SK-N-SH treated with all-trans-retinoic acid at 6 μM for 48 hours (cell line): ENCODE results near the gene RNF168.
"Not testable (repeated sequence)": the region's sequence is repeated elsewhere in the genome, so short reads cannot be mapped to it uniquely, and the experiment has no call there.

ENCODE experiments used
- ATAC-seq: fragments of 200-7000 bp; cut with Tn5 transposase; 3 replicates; pipeline ENCODE4 v1.9.1; 2020; ENCODE audit warnings: mild to moderate bottlenecking, moderate library complexity
- ARNTL ChIP-seq: fragments of 450-650 bp; formaldehyde crosslinking; IDR thresholded peaks from 2 replicates; pipeline ENCODE4 v1.5.0; 2020; ENCODE audit warnings: low read depth, mild to moderate bottlenecking, moderate library complexity, borderline replicate concordance
- BACH2 ChIP-seq: fragments of 250-450 bp; sonication (Bioruptor Pico); IDR thresholded peaks from 2 replicates; pipeline ENCODE4 v1.9.0; 2021; ENCODE audit warnings: mild to moderate bottlenecking, borderline replicate concordance
- CSDC2 ChIP-seq: fragments of 250-450 bp; sonication (Bioruptor Pico); IDR thresholded peaks from 2 replicates; pipeline ENCODE4 v1.5.0; 2020; ENCODE audit warnings: mild to moderate bottlenecking, moderate library complexity
- ESRRG ChIP-seq: fragments of 250-450 bp; sonication (Bioruptor Pico); IDR thresholded peaks from 2 replicates; pipeline ENCODE4 v1.6.1; 2021; ENCODE audit warnings: mild to moderate bottlenecking
- GLIS3 ChIP-seq: fragments of 250-450 bp; sonication (Bioruptor Pico); IDR thresholded peaks from 2 replicates; pipeline ENCODE4 v1.5.0; 2020; ENCODE audit warnings: mild to moderate bottlenecking, moderate library complexity
- ISL1 ChIP-seq: fragments of 250-450 bp; sonication (Bioruptor Pico); IDR thresholded peaks from 2 replicates; pipeline ENCODE4 v2.1.2; 2022; ENCODE audit warnings: mild to moderate bottlenecking, moderate library complexity
- RARB ChIP-seq: fragments of 250-450 bp; sonication (Bioruptor Pico); IDR thresholded peaks from 2 replicates; pipeline ENCODE4 v1.8.0; 2021; ENCODE audit warnings: mild to moderate bottlenecking, moderate library complexity
- TCF4 ChIP-seq: fragments of 250-450 bp; sonication (Bioruptor Pico); IDR thresholded peaks from 2 replicates; pipeline ENCODE4 v1.8.0; 2021; ENCODE audit warnings: mild to moderate bottlenecking, moderate library complexity, borderline replicate concordance
- TOX ChIP-seq: fragments of 250-450 bp; sonication (Bioruptor Pico); IDR thresholded peaks from 2 replicates; pipeline ENCODE4 v1.8.0; 2021; ENCODE audit warnings: mild to moderate bottlenecking, moderate library complexity, borderline replicate concordance
- ZC3H10 ChIP-seq: fragments of 250-450 bp; sonication (Bioruptor Pico); IDR thresholded peaks from 2 replicates; pipeline ENCODE4 v1.5.1; 2021; ENCODE audit warnings: mild to moderate bottlenecking, moderate library complexity
- ZFP3 ChIP-seq: fragments of 250-450 bp; sonication (Bioruptor Pico); IDR thresholded peaks from 2 replicates; pipeline ENCODE4 v1.5.0; 2020; ENCODE audit warnings: mild to moderate bottlenecking, moderate library complexity
- ZFP30 ChIP-seq: fragments of 450-650 bp; formaldehyde crosslinking; IDR thresholded peaks from 2 replicates; pipeline ENCODE4 v1.5.0; 2022; ENCODE audit warnings: mild to moderate bottlenecking, moderate library complexity
- ZNF565 ChIP-seq: fragments of 450-650 bp; formaldehyde crosslinking; conservative IDR thresholded peaks from 2 replicates; pipeline ENCODE4 v1.5.0; 2020; ENCODE audit warnings: low read depth, mild to moderate bottlenecking, moderate library complexity
- ZNF70 ChIP-seq: fragments of 450-650 bp; formaldehyde crosslinking; IDR thresholded peaks from 2 replicates; pipeline ENCODE4 v1.5.0; 2020; ENCODE audit warnings: mild to moderate bottlenecking, moderate library complexity
- TF ChIP-seq, protein P1 (sequence below): fragments of 250-450 bp; sonication (Bioruptor Pico); IDR thresholded peaks from 2 replicates; pipeline ENCODE4 v1.8.0; 2021; ENCODE audit warnings: low read depth, mild to moderate bottlenecking, moderate library complexity, borderline replicate concordance
- TF ChIP-seq, protein P2 (sequence below): fragments of 250-450 bp; sonication (Bioruptor Pico); IDR thresholded peaks from 2 replicates; pipeline ENCODE4 v1.5.0; 2020; ENCODE audit warnings: mild to moderate bottlenecking, moderate library complexity
- TF ChIP-seq, protein P3 (sequence below): fragments of 250-450 bp; sonication (Bioruptor Pico); IDR thresholded peaks from 2 replicates; pipeline ENCODE4 v1.8.0; 2020; ENCODE audit warnings: mild to moderate bottlenecking, moderate library complexity, borderline replicate concordance
- TF ChIP-seq, protein P4 (sequence below): fragments of 250-450 bp; sonication (Bioruptor Pico); IDR thresholded peaks from 2 replicates; pipeline ENCODE4 v1.5.1; 2021; ENCODE audit warnings: mild to moderate bottlenecking, moderate library complexity

Gene RNF168

DNA sequence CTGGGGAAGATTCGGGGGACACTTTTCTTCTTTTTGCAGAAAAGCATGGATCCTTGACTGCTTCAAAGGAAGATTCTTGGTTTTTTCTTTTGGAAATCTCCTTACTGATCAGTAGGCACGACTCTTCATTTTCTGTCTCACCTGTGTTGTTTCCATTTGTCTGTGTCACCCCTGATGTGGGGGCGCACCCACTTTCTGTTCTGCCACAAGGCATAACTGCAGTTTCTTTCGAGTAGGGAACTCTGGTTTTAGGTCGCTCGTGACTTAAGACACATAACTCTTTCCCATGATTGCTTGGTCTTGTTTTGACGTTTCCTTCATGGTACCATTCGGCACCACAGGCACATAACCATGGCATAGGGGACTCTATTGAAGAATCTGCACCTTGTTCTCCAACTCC, 31.3 kb downstream of the RNF168 start:
- TF ChIP-seq ZNF565 (no peak), ISL1 (no peak), ZFP30 (no peak), ESRRG (CRISPR knock-in tag) (no peak), RARB (CRISPR knock-in tag) (no peak), GLIS3 (CRISPR knock-in tag) (no peak), CSDC2 (CRISPR knock-in tag) (no peak), ZC3H10 (CRISPR knock-in tag) (no peak), ARNTL (CRISPR knock-in tag) (no peak), ZFP3 (CRISPR knock-in tag) (no peak), BACH2 (CRISPR knock-in tag) (no peak), TCF4 (CRISPR knock-in tag) (no peak), ZNF70 (no peak), TOX (CRISPR knock-in tag) (no peak)
- TF ChIP-seq, protein P1, sequence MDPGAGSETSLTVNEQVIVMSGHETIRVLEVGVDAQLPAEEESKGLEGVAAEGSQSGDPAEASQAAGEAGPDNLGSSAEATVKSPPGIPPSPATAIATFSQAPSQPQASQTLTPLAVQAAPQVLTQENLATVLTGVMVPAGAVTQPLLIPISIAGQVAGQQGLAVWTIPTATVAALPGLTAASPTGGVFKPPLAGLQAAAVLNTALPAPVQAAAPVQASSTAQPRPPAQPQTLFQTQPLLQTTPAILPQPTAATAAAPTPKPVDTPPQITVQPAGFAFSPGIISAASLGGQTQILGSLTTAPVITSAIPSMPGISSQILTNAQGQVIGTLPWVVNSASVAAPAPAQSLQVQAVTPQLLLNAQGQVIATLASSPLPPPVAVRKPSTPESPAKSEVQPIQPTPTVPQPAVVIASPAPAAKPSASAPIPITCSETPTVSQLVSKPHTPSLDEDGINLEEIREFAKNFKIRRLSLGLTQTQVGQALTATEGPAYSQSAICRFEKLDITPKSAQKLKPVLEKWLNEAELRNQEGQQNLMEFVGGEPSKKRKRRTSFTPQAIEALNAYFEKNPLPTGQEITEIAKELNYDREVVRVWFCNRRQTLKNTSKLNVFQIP: no peak
- TF ChIP-seq, protein P2, sequence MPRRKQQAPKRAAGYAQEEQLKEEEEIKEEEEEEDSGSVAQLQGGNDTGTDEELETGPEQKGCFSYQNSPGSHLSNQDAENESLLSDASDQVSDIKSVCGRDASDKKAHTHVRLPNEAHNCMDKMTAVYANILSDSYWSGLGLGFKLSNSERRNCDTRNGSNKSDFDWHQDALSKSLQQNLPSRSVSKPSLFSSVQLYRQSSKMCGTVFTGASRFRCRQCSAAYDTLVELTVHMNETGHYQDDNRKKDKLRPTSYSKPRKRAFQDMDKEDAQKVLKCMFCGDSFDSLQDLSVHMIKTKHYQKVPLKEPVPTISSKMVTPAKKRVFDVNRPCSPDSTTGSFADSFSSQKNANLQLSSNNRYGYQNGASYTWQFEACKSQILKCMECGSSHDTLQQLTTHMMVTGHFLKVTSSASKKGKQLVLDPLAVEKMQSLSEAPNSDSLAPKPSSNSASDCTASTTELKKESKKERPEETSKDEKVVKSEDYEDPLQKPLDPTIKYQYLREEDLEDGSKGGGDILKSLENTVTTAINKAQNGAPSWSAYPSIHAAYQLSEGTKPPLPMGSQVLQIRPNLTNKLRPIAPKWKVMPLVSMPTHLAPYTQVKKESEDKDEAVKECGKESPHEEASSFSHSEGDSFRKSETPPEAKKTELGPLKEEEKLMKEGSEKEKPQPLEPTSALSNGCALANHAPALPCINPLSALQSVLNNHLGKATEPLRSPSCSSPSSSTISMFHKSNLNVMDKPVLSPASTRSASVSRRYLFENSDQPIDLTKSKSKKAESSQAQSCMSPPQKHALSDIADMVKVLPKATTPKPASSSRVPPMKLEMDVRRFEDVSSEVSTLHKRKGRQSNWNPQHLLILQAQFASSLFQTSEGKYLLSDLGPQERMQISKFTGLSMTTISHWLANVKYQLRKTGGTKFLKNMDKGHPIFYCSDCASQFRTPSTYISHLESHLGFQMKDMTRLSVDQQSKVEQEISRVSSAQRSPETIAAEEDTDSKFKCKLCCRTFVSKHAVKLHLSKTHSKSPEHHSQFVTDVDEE: no peak
- TF ChIP-seq, protein P3, sequence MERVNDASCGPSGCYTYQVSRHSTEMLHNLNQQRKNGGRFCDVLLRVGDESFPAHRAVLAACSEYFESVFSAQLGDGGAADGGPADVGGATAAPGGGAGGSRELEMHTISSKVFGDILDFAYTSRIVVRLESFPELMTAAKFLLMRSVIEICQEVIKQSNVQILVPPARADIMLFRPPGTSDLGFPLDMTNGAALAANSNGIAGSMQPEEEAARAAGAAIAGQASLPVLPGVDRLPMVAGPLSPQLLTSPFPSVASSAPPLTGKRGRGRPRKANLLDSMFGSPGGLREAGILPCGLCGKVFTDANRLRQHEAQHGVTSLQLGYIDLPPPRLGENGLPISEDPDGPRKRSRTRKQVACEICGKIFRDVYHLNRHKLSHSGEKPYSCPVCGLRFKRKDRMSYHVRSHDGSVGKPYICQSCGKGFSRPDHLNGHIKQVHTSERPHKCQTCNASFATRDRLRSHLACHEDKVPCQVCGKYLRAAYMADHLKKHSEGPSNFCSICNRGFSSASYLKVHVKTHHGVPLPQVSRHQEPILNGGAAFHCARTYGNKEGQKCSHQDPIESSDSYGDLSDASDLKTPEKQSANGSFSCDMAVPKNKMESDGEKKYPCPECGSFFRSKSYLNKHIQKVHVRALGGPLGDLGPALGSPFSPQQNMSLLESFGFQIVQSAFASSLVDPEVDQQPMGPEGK (CRISPR knock-in tag): no peak
- TF ChIP-seq, protein P4, sequence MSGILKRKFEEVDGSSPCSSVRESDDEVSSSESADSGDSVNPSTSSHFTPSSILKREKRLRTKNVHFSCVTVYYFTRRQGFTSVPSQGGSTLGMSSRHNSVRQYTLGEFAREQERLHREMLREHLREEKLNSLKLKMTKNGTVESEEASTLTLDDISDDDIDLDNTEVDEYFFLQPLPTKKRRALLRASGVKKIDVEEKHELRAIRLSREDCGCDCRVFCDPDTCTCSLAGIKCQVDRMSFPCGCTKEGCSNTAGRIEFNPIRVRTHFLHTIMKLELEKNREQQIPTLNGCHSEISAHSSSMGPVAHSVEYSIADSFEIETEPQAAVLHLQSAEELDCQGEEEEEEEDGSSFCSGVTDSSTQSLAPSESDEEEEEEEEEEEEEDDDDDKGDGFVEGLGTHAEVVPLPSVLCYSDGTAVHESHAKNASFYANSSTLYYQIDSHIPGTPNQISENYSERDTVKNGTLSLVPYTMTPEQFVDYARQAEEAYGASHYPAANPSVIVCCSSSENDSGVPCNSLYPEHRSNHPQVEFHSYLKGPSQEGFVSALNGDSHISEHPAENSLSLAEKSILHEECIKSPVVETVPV (CRISPR knock-in tag): no peak
- TF ChIP-seq, all 23 proteins: peak for 0
- no peak for ATAC-seq

DNA sequence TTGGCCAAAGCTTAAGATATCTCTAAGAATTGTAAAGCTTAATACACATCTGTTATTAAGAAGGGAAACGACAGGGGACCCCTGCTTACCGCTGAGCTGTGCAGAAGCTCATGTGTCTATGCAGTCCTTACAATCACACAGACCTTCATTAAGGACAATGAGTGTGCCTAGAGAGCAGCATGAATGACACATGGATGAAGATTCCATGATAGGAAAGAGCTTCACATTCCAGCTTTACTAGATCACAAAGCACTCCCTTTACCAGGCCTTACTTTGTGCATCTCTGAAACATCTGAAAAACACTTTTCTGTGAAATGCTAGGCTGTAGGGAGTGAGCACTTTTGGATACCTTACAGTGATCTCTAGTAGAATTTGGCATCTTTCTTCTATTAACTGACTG, 32.0 kb downstream of the RNF168 start:
- ATAC-seq: peak; percentile 37; the same call in 1 of the 3 replicates
- TF ChIP-seq TCF4 (CRISPR knock-in tag) (no peak), ZNF565 (no peak), ARNTL (CRISPR knock-in tag) (no peak), ZFP3 (CRISPR knock-in tag) (no peak), ESRRG (CRISPR knock-in tag) (no peak)
- TF ChIP-seq, protein P3 (CRISPR knock-in tag): no peak
- TF ChIP-seq, protein P2: no peak

DNA sequence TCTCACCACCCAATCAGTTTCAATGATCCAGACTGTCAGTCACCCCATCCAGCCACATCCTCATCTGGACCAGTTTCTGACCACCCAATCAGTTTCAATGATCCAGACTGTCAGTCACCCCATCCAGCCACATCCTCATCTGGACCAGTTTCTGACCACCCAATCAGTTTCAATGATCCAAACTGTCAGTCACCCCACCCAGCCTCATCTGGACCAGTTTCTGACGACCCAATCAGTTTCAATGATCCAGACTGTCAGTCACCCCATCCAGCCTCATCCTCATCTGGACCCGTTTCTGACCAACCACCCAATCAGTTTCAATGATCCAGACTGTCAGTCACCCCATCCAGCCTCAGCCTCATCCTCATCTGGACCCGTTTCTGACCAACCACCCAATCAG, 33.4 kb downstream of the RNF168 start:
- ATAC-seq: not testable (repeated sequence)
